SKM-1 (cell line): Measurements from ENCODE around the gene ZNF526.

Experiments
- DNase-seq: peaks from one replicate; lab custom pipeline; 2025; ENCODE audit not compliant: unreplicated experiment; lab: John Stamatoyannopoulos, UW

ZNF526 gene

GRCh38 chr19:42246143-42246921 is 26.2 kb downstream of the ZNF526 start:
- DNase-seq, result no peak

GRCh38 chr19:42246922-42247639 is 27.0 kb downstream of the ZNF526 start:
- DNase-seq, result no peak

- no peak for DNase-seq
Observed at GRCh38 chr19:42247640-42248199, 27.6 kb downstream of the ZNF526 start.

- no peak for DNase-seq
Observed at GRCh38 chr19:42248270-42249148, 28.4 kb downstream of the ZNF526 start.

- DNase-seq, result no peak
Observed at GRCh38 chr19:42249149-42249750, 29.1 kb downstream of the ZNF526 start.

GRCh38 chr19:42249769-42250168 is 29.7 kb downstream of the ZNF526 start:
- DNase-seq, result no peak

- DNase-seq, result no peak
Observed at GRCh38 chr19:42250183-42250665, 30.1 kb downstream of the ZNF526 start.

- no peak for DNase-seq
Observed at GRCh38 chr19:42250666-42251531, 30.8 kb downstream of the ZNF526 start.

GRCh38 chr19:42251572-42252358 is 31.7 kb downstream of the ZNF526 start:
- DNase-seq, result no peak

- DNase-seq, result no peak
Observed at GRCh38 chr19:42252365-42253244, 32.5 kb downstream of the ZNF526 start.

GRCh38 chr19:42253245-42254088 is 33.4 kb downstream of the ZNF526 start:
- DNase-seq, result no peak

GRCh38 chr19:42254089-42254849 is 34.2 kb downstream of the ZNF526 start:
- no peak for DNase-seq

- no peak for DNase-seq
Observed at GRCh38 chr19:42254850-42255765, 35.0 kb downstream of the ZNF526 start, which contains the start of gene ERF. TSS of gene ERF (minus strand) at chr19:42255128. CDS start at chr19:42254999, 129 bp downstream.

- no peak for DNase-seq
Observed at GRCh38 chr19:42255766-42256745, 35.9 kb downstream of the ZNF526 start.
